ENCODE results near the gene BTF3. TPM values are rescaled to one million over a fixed set of nuclear protein-coding genes. Genes with fewer than 3 reads are reported as not detected.
A peak's percentile ranks its signal among the peaks of the same experiment; 100 is the strongest.

The BTF3 gene
- total RNA-seq, 1 experiment from 2014 or later: 868 TPM

DNA sequence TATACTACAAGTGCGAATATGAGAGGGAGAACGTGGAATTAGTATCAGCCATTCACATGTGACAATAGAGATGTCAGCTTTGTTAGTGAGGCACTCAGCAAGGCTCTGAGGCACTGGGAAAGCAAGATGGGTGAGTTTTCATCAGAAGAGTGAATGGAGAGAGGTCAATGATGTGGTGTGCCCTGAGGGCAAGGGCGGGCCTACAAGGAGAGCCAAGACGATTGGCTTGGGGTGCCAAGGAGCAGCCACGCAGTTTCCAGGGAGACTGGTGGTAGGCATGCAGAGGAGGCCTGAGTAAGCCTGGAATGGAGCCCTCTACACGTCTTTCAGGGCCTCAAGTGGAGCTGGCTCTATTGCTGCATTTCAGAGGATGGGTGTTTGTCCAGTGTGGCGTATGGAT is 24.7 kb downstream of the BTF3 start:
- DNase-seq (ENCODE audit: low spot score): no peak

DNA sequence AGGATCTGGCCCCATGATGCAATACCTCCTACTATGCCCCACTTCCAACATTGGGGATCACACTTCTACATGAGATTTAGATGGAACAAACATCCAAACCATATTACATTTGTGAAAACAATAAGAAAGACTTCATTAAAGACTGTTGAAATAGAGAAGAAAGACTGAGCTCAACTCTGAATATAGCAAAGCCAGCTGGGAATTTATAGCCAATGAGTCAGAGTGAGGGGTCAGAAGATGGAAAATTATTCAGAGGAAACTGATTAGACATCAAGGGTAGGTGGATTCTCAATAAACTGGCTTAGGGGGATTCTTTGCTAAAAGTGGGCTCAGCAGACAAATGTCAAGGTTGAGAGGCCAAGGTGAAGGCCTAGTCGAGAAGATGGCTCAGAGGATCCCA is 25.6 kb downstream of the BTF3 start:
- DNase-seq (ENCODE audit: low spot score): no peak

DNA sequence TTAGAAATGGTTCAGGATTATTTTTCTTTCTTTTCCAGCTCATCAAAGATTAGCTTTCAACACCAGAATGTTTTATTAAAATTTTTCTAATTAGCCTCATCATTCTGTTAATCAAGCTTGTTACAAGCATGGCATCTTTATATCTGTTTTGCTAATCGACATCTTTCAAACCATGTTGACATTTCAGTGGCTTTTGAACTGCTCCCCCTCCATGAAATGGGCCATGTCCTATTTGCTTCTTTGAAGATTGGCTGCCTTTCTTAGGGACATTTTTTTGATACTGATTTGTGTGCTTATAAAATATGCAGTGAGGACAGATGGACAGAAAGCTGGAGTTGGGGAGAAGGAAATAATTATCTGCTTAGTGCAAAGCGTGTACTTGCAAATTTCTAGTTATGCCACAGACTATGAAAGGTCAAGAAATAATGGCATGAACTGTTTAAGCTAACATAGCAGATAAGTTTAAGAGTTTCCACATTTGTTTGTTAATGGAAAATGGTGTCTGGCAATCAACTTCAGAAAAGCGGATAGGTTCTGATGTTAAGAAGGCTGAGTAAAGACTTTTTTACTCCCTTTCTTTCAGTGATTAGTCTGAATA is 27.5 kb downstream of the BTF3 start:
- no peak for DNase-seq (ENCODE audit: low spot score)

DNA sequence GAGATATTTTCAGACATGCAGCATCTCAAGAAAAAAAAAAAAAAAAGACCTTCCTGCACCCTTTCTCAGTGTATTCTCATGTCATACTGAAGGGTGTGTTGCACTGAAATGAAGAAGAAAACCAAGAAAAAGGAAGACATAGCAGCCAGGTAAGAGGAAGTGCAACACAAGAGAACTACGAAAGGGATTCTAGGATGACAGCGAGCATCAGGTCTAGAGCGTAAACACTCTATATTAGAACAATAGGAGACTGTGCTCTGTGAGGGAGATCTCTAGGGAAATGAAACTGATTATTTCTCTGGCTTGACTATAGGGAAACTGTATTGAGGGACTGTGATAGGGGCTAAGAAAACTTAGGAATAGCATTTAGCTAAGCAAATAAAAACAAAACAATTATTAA is 30.0 kb downstream of the BTF3 start:
- no peak for DNase-seq (ENCODE audit: low spot score)

DNA sequence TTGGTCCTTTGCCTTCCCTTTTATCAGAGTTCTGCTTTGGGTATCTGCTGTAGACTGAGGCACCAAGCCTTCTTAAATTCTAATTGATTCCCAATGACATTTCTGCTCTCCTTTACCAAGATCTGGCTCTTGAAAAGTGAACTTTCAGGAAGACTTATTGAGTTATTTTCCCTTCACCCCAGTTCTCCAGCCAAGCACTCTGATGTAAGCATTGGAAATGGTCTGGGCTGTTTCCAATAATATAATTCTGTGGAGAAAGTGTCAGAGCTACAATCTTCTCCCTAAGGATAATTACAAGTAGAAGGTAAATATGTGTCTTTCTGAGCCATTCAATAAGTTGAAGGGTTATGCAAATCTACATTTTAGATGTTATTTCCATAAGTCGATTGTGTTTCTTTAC is 30.8 kb downstream of the BTF3 start:
- no peak for DNase-seq (ENCODE audit: low spot score)

DNA sequence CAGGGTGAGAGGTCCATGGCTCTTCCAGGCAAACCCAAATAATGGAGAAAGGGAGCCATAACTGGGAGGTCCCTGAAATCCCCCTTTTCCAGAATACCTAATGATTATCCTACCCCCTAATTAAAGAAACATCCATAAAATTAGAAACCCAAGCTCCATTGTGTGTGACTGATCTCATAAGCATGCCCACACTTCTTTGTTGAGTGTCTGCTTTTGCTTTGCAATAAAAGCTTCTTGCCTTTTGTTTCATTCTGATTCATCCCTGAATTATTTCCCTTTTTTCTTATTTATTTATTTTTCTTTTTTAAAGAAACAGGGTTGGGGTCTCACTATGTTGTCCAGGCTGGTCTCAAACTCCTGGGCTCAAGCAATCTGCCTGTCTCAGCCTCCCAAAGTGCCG is 33.1 kb downstream of the BTF3 start:
- no peak for DNase-seq (ENCODE audit: low spot score)

DNA sequence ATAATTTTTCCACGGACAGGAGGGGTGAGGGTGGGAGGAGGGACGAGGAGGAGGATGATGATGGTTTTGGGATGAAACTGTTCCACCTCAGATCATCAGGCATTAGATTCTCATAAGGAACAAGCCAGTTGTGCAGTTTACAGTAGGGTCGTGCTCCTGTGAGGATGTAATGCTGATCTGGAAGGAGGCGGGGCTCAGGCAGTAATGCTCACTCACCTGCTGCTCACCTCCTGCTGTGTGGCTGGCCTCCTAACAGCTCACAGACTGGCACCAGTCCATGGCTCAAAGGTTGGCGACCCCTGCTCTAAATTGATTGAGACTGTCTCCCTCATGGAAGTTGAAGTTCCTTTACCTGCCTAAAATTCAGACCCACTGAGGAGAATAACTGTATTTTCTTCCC is 34.0 kb downstream of the BTF3 start:
- DNase-seq (ENCODE audit: low spot score): no peak

DNA sequence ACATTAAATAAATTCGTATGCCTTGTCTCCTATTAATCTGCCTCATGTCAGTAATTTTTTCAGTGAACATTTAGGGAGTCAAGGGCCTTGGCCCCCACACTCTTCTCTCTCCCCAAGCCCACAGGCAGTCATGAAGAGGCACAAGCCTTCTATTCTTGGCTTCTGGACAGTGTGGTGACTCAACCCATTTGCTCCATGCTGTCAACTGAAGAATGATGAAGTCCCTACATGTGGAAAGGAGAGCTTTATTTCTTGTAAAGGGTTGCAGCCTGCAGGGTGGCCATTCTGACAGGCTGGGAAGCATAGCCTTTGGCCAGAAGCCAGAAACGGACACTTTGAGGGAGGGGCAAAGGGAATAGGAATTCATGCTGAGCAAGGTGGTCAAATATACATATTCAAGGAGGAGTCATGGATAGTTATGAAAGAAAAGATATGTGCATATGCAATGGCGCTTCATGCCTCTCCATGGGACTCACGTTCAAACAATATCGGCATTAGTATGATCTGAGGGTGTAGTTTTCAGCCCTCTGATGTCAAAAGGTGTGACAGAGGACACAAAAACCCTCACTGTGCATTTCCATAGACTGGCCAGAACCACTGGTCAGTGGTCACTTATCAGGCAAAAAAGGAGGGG is 35.9 kb downstream of the BTF3 start:
- DNase-seq (ENCODE audit: low spot score): peak; percentile 21

DNA sequence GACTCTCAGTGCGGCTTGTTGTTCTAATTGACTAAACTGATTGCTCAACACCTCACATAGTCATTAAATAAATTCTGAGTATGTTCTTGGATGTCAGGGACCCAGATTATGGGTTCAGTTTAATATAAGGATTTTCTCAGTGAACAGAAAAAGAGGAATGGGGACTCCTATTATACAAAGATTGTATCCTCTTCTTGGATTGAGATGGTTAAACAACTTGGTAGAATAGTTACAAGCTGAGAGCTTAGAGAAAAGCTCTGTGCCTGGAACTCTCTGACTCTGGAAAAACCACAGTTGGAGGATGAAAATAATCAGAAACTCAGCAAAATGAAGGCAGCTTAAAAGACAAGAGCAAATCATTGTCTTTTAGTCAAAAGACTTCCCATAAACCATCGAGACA is 36.7 kb downstream of the BTF3 start:
- DNase-seq (ENCODE audit: low spot score): no peak

DNA sequence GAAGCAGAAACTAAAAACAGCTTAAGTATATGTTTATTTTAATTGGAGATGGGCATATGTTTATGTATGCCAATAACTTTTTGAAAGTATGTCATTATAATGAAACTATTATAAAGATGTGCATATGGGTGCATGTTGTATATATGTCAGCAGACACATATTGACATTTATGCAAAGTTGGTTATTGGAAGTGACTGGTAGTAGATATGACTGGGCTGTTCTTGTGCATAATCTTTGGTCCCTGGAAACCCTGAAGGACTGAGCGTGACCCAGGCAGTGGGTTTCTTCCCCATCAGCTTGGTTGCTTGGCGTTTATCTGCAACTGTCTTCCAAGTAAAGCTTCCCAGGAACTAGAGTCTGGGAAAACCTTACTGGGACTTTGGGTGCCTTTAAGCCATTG is 41.5 kb downstream of the BTF3 start:
- no peak for DNase-seq (ENCODE audit: low spot score)

DNA sequence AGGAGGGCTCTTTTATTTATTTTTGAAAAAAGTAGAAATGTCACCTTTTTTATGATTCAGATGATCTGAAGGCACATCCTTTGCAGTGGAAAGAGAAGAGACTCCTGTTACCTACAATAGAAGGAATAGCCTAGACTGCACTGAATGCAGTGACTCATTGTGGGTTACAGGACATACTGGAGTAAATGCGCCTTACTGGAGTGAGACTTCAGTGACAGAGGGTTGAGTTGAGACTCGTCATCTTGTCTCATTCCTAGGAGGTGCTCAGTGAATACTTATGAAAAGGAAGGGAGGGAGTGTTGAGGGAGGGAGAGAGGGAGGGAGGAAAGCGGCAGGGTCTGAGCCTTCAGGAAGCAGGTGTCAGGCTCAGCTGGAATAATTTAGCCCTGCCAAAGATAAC is 42.0 kb downstream of the BTF3 start:
- DNase-seq (ENCODE audit: low spot score): peak; percentile 90

DNA sequence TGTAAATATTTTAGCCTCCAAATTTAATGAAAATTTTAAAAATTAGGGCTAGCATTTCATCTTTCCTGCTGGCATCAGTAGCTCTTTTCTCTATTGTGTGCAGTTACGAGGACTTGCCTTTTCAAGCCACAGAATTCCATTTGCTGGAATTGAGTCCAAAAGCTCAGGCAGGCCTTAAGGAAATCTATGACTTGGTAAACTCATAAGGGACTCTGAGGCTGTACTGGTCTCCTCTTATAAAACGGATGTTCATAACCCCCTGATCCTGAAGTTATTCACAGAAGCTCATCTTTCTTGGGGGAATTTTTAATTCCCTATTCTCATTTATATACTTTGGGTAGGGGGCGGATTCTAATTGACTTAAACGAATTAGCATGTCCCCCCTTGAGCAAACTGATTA is 43.8 kb downstream of the BTF3 start:
- no peak for DNase-seq (ENCODE audit: low spot score)

DNA sequence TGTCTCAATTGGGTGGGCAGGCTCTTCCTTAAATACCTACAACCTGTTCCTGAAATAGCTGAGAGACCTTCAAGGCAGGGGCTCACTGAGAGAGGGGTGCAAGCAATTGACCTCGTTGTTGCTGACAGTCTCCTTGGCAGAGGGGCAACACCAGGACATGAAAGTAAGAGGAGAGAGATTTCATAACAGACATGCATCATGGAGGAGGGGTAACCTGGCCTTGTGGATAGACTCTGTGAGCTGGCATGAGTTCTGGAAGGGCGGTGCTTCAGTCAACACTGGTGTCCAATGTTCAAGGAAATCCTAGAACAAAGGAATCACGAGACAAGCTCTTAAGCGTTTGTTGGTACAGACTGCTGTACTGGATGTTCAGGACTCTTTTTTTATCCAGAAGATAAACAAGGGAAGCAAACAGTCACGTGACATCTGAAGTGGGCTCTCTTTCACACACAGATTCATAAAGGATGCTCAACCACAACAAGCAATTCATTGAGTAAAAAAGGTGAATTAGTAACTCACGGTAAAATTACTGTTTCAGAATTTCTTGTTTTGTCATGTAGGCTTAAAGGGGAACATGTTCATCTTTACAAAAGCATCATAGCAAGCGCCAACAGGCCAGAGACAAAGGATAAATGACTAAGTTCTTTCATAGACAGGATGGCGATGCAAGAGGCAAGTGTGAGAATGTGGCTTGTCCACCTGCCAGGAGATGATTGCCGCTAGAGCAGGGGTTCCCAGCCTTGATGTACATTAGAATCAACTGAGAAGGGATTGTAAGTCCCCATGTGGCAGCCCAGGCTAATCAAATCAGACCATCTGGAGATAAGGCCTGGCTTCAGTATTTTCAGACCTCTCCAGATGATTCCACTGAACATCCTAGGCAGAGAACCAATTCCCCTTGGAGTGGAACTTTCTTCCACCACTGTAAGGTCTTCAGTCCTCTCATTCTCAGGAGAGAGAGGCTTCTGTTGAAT is 46.5 kb downstream of the BTF3 start:
- DNase-seq (ENCODE audit: low spot score): no peak

DNA sequence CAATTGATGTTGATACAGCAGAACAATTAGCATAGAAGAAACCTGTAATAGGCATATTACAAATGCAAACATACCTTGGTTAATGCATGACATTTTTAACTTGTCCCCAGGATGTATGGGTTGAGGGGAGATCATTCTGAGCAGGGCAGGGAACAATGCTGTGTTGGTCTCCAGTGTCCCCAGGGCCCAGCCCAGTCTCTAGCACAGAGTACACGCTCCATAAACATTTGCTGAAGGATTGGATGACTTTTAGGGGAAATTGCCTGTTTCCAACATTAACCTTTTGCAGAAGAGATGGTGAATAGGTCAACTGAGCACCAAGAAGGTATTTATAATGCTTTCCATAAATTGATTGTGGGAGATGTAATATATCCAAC is 47.1 kb downstream of the BTF3 start:
- DNase-seq (ENCODE audit: low spot score): no peak

DNA sequence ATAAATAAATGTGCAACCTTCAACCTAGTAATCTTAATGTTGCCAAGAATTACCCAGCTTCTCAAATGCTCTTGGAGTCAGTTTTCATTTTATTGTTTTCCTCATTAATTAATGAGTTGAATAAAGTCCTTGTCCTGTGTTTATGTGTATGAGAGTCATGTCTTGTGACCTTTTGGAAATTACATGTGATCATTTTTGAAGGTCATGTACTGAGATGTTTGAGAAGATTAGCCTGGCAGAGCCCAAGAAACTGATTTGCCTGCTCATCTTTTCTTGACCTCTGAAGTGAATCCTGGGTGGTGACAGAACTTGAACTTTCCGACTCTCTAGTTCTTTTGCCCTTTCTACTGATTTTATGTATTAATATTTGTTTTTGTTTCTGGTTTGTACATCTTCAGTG is 51.8 kb downstream of the BTF3 start:
- DNase-seq (ENCODE audit: low spot score): no peak

DNA sequence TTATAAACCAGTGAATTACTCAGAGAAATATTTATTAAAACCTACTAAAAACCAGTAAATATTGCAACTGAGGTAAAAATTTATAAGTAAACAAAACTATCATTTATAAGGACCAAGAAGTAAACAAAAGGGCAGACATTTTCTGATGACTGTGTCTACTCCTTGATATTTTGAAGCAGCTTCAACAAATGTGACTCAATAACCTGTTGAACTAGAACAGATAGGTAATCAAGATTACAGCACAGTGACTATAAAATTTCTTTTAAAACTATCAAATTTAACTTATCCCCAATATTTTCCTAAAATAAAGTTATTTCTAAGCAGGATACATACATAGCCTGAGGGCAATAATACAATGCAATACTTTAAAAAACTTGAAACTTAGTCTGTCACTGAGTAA is 54.4 kb downstream of the BTF3 start:
- no peak for DNase-seq (ENCODE audit: low spot score)

Other genes with a start within 250 kb of the BTF3 start
- gene FOXD1, start 49.7 kb upstream of the BTF3 start, total RNA-seq (2014; rRNA removed; shearing (Covaris generic)): 12.9 and 24.6 TPM in 2 replicates
- 21.0 and 41.5 TPM in 2 replicates for gene ANKRA2, start 67.2 kb downstream of the BTF3 start, total RNA-seq (2014; rRNA removed; shearing (Covaris generic))
- gene UTP15, start 67.3 kb downstream of the BTF3 start, total RNA-seq (2014; rRNA removed; shearing (Covaris generic)): 36.7 and 40.3 TPM in 2 replicates
- 15.7 and 15.9 TPM in 2 replicates for gene ARHGEF28, start 127.8 kb downstream of the BTF3 start, total RNA-seq (2014; rRNA removed; shearing (Covaris generic))